HG03565 (cell line): ENCODE measurements around the gene HAPLN2.

ENCODE experiments used
- ATAC-seq: cut with Tn5 transposase; IDR thresholded peaks from one replicate; pipeline ENCODE4 v1.9.1; 2021; ENCODE audit warnings: mild to moderate bottlenecking, moderate library complexity; ENCODE audit not compliant: unreplicated experiment

Gene HAPLN2

DNA sequence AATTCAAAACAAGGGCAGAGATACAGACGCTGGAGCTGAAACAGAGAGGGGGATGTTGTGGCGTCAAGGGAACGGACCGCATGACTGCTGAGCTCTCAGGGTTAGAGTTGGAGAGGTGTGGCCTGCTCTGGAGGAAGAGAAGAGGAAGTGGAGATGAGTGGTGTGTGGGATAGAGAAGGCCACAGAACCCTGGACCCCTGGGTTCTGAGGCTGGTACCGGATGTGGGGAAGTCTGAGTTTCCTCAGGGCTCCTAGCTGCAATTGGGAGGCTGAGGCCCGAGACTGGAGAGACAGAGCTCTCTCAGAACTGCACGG is 24.5 kb downstream of the HAPLN2 start:
- no peak for ATAC-seq

DNA sequence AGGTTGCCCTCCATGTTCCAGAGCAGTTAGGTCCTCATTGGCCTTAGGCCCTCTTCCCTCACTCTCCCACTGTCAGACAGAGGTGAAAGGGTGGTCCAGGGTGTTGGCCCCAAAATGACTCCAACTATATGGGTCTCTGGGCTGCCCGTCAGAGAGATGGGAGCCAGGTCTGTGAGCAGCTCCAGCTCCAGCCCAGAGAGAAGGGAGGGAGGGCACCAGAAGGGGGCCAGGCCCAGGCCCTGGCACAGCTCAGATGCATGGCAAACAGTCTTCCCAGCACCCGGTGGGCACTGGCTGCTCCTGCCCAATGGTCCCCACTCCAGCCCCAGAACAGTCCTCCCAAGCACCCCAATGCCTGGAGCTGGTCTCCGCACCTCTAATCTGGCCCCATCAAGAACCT is 24.9 kb downstream of the HAPLN2 start:
- ATAC-seq, result no peak

DNA sequence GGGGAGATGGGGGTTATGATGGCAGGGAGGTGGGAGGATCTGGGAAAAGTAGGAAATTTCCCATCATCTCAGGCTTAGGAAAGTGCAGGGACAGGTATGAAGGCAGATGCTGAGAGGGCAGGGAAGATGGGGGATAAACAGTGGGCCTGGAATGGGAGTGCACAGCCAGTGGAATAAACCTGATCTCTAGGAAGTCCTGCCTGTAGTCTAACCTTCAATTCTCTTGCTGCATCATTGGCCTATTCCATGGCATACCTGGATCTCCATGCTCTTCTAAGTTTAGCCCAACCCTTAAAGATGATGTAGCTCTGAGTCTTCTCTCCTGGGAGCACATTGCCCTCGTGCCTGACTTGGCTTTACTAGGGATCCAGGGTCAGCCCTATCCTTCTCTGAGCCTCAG is 25.4 kb downstream of the HAPLN2 start:
- no peak for ATAC-seq

DNA sequence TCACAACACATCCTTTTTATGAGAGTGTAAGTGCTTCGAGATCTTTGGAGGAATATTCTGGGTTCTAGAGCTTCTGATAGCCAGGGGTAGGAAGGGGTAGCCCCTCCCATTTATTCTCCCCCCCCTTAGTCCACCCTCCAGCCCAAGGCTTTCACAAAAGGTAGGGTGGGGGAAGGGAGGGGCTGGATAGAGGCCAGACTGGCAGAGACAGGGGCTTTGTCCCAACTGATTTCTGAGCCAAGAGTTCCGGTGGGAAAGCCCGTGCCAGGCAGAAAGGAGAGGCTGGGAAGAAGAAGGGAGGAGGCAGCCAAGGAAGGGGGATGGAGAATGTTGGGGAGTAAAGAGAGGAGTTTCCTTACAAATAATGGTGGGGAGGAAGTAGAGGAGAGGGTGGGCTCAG is 25.8 kb downstream of the HAPLN2 start:
- no peak for ATAC-seq

DNA sequence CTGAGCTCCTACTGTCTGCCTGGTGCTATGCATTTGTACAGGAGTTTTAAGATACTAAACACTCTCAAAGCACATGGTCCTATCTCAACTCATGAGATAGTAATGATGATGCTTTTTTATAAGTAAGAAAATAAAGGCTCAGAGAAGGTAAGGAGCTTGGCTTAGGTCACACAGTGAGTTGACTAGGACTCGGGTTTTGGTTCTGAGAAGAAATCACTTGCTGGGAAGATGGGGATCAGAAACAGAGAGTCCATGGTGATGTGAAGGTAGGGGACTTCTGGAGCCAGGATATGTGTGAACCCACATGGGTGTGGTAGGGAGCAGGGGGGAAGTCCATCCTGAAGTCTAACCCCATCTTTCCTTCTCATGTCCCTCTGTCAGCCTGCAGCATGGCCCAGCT is 26.5 kb downstream of the HAPLN2 start:
- ATAC-seq, result no peak

DNA sequence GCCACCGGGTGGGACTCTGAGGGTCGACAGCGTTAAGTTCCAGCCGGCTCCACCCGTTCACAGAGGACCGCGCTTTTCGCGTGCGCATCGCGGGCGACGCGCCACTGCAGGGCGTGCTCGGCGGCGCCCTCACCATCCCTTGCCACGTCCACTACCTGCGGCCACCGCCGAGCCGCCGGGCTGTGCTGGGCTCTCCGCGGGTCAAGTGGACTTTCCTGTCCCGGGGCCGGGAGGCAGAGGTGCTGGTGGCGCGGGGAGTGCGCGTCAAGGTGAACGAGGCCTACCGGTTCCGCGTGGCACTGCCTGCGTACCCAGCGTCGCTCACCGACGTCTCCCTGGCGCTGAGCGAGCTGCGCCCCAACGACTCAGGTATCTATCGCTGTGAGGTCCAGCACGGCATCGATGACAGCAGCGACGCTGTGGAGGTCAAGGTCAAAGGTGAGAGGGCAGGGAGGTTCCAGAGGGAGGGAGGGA is 27.6 kb downstream of the HAPLN2 start:
- ATAC-seq, result no peak

DNA sequence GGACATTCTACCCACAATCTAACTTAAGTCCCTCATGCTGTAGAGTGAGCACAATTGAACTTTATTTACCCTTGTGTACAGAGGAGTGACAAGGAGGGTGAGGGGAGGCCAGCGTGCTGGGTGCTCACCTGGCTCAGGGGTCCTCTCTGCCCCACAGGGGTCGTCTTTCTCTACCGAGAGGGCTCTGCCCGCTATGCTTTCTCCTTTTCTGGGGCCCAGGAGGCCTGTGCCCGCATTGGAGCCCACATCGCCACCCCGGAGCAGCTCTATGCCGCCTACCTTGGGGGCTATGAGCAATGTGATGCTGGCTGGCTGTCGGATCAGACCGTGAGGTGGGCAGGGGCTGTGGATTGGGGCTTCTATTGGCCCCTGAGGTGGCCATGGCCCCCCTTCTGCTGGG is 28.1 kb downstream of the HAPLN2 start:
- no peak for ATAC-seq

DNA sequence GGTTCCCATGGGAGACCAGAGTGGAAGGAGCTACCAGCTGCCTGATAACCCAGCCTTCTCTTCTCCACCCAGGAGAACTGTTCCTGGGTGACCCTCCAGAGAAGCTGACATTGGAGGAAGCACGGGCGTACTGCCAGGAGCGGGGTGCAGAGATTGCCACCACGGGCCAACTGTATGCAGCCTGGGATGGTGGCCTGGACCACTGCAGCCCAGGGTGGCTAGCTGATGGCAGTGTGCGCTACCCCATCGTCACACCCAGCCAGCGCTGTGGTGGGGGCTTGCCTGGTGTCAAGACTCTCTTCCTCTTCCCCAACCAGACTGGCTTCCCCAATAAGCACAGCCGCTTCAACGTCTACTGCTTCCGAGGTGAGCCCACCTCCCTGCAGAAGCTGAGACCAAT is 29.3 kb downstream of the HAPLN2 start:
- ATAC-seq, result no peak

DNA sequence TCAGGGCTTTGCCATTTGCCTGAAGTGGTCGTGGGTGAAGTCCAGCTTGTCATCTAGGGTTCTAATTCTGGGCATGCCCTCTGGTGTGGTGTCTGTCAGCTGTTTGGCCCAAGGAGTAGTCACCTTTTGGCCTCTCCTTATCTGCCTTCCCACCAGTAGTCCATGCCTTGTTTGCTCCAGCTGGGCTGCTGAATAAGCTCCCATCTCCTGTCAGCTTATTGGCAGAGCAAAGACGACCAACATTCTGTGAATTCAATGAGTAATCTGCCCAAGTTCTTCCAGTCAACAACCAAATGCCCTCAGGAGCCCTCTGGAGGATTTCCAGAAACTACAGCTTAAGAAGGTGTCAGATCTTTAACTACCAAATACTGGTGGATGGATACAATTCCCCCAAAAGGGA is 29.7 kb downstream of the HAPLN2 start:
- ATAC-seq, result no peak

DNA sequence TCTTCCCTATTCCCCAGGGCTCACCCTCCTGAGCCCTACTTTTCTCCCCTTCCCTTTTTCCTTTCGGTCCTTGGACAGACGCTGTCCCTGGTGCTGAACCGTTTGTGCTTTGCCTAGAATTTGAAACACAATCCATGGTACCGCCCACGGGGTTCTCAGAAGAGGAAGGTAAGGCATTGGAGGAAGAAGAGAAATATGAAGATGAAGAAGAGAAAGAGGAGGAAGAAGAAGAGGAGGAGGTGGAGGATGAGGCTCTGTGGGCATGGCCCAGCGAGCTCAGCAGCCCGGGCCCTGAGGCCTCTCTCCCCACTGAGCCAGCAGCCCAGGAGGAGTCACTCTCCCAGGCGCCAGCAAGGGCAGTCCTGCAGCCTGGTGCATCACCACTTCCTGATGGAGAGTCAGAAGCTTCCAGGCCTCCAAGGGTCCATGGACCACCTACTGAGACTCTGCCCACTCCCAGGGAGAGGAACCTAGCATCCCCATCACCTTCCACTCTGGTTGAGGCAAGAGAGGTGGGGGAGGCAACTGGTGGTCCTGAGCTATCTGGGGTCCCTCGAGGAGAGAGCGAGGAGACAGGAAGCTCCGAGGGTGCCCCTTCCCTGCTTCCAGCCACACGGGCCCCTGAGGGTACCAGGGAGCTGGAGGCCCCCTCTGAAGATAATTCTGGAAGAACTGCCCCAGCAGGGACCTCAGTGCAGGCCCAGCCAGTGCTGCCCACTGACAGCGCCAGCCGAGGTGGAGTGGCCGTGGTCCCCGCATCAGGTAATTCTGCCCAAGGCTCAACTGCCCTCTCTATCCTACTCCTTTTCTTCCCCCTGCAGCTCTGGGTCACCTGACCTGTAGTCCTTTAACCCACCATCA is 33.1 kb downstream of the HAPLN2 start:
- no peak for ATAC-seq

DNA sequence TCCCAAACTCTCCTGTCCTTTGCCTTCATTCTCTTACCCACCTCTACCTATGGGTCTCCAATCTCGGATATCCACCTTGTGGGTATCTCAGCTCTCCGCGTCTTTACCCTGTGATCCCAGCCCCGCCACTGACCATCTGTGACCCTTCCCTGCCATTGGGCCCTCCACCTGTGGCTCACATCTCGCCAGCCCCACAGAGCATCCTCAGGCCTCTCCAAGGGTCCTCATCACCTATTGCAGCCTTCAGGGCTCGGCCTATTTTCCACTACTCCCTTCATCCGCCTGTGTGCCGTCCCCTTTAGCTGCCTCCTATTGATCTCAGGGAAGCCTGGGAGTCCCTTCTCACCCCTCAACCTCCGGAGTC is 33.8 kb downstream of the HAPLN2 start:
- ATAC-seq, result no peak

DNA sequence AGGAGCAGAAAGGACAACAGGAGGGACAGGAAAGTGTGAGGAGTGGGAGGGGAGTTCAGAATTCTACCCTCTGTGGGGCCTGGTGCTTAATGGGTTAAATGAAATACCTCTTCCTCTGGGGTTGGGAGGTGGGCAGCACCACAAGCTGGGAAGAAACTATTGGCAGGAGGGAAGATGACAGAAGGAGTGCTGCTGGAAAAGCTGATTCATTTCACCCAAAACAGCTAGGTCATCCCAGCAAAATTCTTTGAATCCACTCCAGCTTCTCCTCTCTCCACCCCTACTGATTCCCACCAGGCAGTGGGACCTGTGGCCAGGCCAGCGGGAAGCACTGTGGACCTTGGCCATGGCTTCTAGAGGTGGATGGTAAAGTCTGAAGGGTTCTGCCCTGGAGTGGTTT is 35.5 kb downstream of the HAPLN2 start:
- ATAC-seq, result no peak

DNA sequence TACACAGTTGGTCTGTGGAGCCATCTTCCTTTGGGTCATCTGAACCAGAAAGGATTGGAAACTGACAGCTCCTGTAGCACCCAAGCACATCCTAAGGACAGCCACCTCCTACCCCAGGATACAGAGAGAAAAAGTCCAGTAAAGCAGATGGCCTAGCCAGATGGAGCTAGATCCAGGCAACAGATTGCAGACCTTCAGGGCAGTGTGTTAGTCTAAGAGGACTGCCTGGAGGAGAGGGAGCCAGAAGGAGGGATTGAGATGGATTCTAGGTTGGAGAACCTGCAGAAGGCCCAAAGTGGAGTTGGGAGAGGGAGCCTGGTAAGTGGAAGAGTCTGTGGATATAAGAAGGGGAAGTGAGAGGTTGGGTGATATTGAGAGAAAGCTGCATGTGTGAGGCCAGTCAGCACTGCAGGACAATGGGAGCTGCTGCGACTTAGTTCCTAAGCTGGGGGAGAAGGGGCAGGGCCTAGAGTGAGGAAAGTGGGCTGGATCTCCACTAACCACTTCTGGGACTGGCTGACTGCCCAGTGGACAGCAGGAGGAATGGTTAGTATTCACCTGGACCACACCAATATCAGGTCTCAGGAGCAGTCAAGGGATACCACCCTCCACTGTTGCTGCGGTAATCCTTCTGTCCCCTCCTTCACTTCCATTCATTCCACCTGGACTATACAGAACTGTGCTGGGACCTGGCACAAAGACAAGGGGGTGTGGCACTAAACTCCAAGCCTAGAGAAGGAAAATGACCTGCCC is 36.1 kb downstream of the HAPLN2 start:
- no peak for ATAC-seq

DNA sequence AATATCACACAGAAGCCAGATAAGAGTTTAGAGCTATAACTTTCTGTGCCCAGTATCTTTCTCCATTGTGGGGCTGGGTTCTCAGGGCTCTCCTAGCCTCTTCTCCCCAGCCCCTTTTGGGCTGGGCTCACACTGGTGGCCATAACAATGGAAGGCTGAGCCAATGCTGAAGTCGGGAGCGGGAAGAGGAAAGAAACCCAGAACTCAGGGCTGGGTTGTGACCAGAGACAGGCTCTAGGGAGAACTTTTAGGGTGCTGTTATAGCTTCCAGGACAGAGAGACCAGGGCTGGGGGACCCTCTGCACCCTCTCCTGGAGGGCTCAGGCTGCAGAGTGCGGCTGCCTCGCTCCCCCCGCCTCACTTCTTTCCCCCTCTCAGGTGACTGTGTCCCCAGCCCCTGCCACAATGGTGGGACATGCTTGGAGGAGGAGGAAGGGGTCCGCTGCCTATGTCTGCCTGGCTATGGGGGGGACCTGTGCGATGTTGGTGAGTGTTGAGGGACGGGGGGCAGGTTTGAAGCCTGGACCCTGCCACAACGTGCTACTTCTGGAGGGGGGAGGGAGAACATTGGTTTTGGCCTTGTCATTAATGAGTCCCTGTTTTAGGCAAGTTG is 36.8 kb downstream of the HAPLN2 start:
- ATAC-seq, result no peak

DNA sequence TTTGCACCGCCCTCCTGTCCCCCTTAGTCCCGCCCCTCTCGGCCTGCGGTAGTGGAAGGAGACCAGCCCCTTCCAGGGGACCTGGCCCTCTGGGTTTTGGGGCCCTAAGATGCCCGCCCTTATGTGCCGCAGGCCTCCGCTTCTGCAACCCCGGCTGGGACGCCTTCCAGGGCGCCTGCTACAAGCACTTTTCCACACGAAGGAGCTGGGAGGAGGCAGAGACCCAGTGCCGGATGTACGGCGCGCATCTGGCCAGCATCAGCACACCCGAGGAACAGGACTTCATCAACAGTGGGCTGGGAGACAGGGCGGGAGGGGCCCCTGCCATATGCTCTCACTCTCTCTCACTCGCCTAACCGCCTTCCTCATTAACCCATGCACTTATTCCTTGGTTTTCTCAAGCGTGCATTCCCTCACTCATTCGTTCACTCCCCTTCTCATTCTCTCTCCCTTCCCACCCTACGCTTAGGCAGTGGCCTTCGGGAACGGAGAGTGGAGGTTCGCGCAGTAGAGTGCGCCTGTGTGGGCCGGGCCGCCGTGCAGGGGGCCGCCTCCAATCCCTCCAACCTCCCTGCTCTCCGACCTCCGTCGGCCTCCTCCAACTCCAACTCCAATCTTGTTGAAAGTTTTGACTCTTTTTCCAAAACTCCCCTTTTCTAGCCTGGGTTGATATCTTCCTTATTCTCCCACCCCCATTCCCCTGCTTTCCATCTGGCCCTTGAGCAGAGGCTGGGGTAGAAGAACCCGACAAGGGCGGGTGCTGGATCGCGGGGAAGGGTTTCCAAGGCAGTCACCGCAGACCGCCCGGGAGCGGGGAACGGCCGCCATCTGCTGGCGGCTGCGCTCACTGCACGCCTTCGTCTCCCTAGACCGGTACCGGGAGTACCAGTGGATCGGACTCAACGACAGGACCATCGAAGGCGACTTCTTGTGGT is 37.9 kb downstream of the HAPLN2 start:
- no peak for ATAC-seq

DNA sequence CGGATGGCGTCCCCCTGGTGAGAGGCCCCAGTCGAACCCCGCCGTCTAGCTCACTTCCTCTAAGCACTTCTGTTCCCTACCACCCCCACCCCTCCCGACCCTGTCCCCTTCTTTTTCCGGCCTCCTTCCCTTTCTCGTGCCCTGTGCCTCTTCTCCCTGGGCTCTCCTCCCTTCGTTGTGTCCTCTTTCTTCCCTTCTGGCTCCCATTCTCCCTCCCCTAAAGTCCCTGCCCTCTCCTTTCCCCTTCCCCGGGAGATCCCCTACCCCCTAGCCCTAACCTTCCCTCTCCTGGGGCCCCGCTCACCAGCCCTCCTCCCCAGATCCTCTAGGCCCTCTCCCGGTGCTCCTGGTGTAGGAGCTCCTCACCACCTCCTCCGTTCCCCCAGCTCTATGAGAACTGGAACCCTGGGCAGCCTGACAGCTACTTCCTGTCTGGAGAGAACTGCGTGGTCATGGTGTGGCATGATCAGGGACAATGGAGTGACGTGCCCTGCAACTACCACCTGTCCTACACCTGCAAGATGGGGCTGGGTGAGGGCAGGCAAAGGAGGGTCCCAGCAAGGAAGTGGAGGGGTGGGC is 38.6 kb downstream of the HAPLN2 start:
- ATAC-seq, result no peak

DNA sequence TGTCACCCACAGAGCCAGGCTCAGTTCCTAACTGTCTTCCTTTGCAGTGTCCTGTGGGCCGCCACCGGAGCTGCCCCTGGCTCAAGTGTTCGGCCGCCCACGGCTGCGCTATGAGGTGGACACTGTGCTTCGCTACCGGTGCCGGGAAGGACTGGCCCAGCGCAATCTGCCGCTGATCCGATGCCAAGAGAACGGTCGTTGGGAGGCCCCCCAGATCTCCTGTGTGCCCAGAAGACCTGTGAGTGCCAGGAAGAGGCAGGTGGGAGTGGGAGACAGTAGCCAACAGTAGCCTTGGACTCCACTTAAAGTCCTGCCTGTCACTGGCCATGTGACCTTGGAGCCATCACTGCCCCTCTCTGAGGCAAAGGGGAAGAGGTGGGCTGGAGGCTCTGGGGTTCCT is 39.3 kb downstream of the HAPLN2 start:
- ATAC-seq, result no peak

DNA sequence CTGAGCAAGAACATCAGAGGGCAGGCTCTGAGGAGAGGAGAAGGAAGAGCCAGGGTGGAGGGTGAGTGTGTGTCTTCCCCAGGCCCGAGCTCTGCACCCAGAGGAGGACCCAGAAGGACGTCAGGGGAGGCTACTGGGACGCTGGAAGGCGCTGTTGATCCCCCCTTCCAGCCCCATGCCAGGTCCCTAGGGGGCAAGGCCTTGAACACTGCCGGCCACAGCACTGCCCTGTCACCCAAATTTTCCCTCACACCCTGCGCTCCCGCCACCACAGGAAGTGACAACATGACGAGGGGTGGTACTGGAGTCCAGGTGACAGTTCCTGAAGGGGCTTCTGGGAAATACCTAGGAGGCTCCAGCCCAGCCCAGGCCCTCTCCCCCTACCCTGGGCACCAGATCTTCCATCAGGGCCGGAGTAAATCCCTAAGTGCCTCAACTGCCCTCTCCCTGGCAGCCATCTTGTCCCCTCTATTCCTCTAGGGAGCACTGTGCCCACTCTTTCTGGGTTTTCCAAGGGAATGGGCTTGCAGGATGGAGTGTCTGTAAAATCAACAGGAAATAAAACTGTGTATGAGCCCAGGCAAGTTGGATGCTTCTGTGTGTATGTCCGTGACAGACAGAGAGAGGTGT is 39.8 kb downstream of the HAPLN2 start:
- ATAC-seq, result no peak

DNA sequence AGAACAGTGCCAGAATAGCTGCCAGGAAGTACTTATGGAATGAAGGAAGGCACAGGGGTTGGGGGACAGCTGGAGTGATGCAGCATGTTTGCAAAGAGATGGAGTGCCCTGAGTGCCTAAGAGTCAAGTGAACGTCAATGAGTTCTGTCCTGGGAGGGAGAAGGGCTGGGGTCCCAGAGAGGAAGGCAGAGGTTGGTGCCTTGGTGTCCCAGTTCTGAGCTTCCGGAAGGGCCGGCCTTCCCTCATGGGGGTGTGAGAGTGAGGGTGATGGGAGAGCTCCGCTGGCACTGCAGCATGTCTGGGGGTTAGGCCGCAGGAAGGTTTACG is 40.4 kb downstream of the HAPLN2 start:
- ATAC-seq, result no peak

DNA sequence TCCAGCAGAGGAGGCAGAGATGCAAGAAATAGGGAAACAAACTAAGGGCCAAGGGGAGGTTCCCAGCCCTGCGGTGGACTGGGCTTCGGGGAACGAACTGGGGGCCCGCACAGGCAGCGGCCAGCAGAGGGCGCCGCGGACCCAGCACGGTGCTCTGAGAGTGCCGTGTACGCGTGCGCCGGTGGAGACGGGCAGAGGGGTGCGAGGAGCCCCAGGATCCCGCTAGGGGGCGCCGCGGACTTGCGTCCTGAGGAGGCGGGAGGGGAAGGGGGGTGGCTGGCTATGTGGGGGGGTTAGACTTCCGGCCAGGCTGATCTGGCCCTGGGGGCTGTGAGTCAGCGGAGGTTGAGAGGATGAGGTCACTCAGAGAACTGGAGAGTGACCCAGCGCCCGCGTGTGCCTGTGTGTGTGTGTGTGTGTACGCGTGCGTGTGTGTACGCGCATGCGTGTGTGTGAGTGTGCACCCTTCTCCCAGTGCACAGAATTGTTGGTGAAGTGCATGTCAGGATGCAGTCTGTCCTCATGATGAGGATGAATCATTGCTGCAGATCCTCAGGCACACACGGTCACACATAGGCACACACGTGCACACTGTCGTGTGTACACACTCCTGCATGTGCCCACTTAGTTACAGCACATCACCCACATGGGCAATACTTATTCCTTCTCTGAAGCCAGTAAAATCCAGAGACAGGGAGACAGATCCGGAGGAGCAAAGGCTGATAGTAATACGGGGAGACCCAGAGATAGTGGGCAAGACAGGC is 41.0 kb downstream of the HAPLN2 start:
- ATAC-seq, result peak; percentile 69
